Smooth muscle cell (in vitro differentiated cells): ENCODE measurements around the gene SLC35F4. TPM values are rescaled to one million over a fixed set of nuclear protein-coding genes. Genes with fewer than 3 reads are reported as not detected.
"Not testable (repeated sequence)": the region's sequence is repeated elsewhere in the genome, so short reads cannot be mapped to it uniquely, and the experiment has no call there.

ENCODE experiments used
- DNase-seq: peaks from one replicate; lab custom pipeline; 2025; ENCODE audit not compliant: unreplicated experiment; lab: John Stamatoyannopoulos, UW
- H2AFZ ChIP-seq: fragments of 200-600 bp; sonication (generic); 2 replicates; pipeline ENCODE4 v1.6.0; 2016; ENCODE audit warnings: antibody characterized with exemption, low read depth, mild to moderate bottlenecking
- H3F3A ChIP-seq: fragments of 200-600 bp; sonication (generic); 2 replicates; pipeline ENCODE4 v1.6.0; 2017; ENCODE audit warnings: antibody characterized with exemption, low read depth
- H3K27ac ChIP-seq: fragments of 200-600 bp; sonication (generic); 2 replicates; pipeline ENCODE4 v1.5.1; 2016; ENCODE audit warnings: low read depth, mild to moderate bottlenecking
- H3K27me3 ChIP-seq: fragments of 200-600 bp; sonication (generic); 2 replicates; pipeline ENCODE4 v1.6.1; 2016; ENCODE audit warnings: low read depth, mild to moderate bottlenecking
- H3K36me3 ChIP-seq: fragments of 200-600 bp; sonication (generic); 2 replicates; pipeline ENCODE4 v1.5.1; 2016; ENCODE audit warnings: low read depth
- H3K4me1 ChIP-seq: fragments of 200-600 bp; sonication (generic); 2 replicates; pipeline ENCODE4 v1.5.1; 2016; ENCODE audit warnings: low read depth
- H3K4me2 ChIP-seq: fragments of 200-600 bp; sonication (generic); 2 replicates; pipeline ENCODE4 v1.6.0; 2016; ENCODE audit warnings: mild to moderate bottlenecking
- H3K4me3 ChIP-seq: fragments of 200-600 bp; sonication (generic); 2 replicates; pipeline ENCODE4 v1.5.1; 2016; ENCODE audit warnings: mild to moderate bottlenecking
- H3K79me2 ChIP-seq: fragments of 200-600 bp; sonication (generic); 2 replicates; pipeline ENCODE4 v1.6.0; 2016; ENCODE audit warnings: low read depth, mild to moderate bottlenecking
- H3K9ac ChIP-seq: fragments of 200-600 bp; sonication (generic); 2 replicates; pipeline ENCODE4 v1.6.0; 2016; ENCODE audit warnings: low read depth
- H3K9me3 ChIP-seq: fragments of 200-600 bp; sonication (generic); replicated peaks from 2 replicates; pipeline ENCODE4 v1.5.1; 2016; ENCODE audit warnings: low read depth
- H4K20me1 ChIP-seq: fragments of 200-600 bp; sonication (generic); 2 replicates; pipeline ENCODE4 v1.6.0; 2016; ENCODE audit warnings: low read depth
- WGBS: methylation state at CpG from one replicate; pipeline ENCODE4 v1.1.7; 2016; ENCODE audit warnings: low lambda C conversion rate; 5-methylcytosine and 5-hydroxymethylcytosine counted together
- polyA plus RNA-seq: library from polyadenylated mRNA; unstranded; fragments of >200 nt; fragmentation: Nextera tagmentation; extraction: Ambion mirVana; gene quantifications from 2 replicates; pipeline ENCODE4 v1.2.1, GENCODE V29; 2016
- total RNA-seq: library from RNA; depleted of rRNA; stranded (reverse); fragments of >200 nt; gene quantifications from 2 replicates; pipeline ENCODE4 v1.2.3, GENCODE V29; 2014
- TF ChIP-seq, protein P1 (sequence below): fragments of 200-600 bp; sonication (generic); IDR thresholded peaks from 2 replicates; pipeline ENCODE4 v1.5.1; 2017; ENCODE audit warnings: borderline replicate concordance, mild to moderate bottlenecking, antibody characterized with exemption; ENCODE audit not compliant: insufficient read depth, poor library complexity, severe bottlenecking

SLC35F4 gene
- total and polyA plus RNA-seq, 2 experiments from 2014 or later, result not detected

DNA sequence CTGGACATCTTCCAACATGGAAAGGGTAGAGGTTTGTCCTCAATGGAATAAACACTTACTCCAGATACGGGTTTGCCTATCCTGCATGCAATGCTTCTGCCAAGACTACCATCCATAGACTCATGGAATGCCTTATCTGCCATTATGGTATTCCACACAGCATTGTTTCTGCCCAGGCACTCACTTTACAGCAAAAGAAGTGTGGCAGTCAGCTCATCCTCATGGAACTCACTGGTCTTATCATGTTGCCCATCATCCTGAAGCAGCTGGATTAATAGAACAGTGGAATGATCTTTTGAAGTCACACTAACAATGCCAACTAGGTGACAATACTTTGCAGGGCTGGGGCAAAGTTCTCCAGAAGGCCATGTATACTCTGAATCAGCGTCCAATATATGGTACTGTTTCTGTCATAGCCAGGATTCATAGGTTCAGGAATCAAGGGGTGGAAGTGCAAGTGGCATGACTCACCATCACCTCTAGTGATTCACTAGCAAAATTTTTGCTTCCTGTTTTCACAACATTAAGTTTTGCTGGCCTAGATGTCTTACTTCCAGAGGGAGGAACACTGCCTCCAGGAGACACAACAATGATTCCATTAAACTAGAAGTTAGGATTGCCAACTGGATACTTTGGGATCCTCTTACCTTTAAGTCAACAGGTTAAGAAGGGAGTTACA is 140.4 kb downstream of the SLC35F4 start:
- TF ChIP-seq, protein P1, sequence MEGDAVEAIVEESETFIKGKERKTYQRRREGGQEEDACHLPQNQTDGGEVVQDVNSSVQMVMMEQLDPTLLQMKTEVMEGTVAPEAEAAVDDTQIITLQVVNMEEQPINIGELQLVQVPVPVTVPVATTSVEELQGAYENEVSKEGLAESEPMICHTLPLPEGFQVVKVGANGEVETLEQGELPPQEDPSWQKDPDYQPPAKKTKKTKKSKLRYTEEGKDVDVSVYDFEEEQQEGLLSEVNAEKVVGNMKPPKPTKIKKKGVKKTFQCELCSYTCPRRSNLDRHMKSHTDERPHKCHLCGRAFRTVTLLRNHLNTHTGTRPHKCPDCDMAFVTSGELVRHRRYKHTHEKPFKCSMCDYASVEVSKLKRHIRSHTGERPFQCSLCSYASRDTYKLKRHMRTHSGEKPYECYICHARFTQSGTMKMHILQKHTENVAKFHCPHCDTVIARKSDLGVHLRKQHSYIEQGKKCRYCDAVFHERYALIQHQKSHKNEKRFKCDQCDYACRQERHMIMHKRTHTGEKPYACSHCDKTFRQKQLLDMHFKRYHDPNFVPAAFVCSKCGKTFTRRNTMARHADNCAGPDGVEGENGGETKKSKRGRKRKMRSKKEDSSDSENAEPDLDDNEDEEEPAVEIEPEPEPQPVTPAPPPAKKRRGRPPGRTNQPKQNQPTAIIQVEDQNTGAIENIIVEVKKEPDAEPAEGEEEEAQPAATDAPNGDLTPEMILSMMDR, result no peak
- Histone ChIP-seq H3K9me3 (no peaks in the 10 kb centered on the region), H3K27me3 (no peaks in the 10 kb centered on the region), H3K79me2 (no peaks in the 10 kb centered on the region), H3K27ac (no peak overlapping the region), H3F3A (no peaks in the 10 kb centered on the region), H3K4me1 (no peaks in the 10 kb centered on the region), H3K36me3 (no peaks in the 10 kb centered on the region), H3K9ac (no peak overlapping the region), H2AFZ (no peak overlapping the region), H3K4me2 (no peak overlapping the region), H4K20me1 (no peaks in the 10 kb centered on the region), H3K4me3 (no peak overlapping the region)
- 79% methylated on average over 2 of the region's 2 CpGs for WGBS
- DNase-seq, result no peak

DNA sequence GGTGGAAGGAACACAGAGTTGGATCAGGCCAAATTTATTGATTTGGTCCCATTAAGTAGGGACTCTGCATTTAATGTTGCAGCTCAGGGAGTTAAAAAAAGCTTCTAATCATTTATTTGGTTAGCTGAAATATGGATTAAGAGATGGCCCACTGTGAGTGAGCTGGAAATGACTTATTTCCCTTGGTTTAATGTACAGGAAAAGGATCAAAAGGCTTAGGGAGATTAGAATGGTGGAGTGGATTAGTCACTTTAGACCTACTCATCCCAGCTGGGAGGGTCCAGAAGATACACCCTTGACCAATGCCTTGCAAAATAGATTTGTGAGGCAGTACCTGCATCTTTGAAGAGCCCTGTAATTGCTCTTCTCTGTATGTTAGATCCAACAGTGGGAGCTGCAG is 143.8 kb downstream of the SLC35F4 start:
- H3K79me2 ChIP-seq, H4K20me1 ChIP-seq, DNase-seq, H2AFZ ChIP-seq, H3F3A ChIP-seq, H3K27me3 ChIP-seq, H3K9ac ChIP-seq, H3K4me1 ChIP-seq, H3K9me3 ChIP-seq, H3K4me3 ChIP-seq, H3K4me2 ChIP-seq, H3K36me3 ChIP-seq, H3K27ac ChIP-seq: not testable (repeated sequence)

DNA sequence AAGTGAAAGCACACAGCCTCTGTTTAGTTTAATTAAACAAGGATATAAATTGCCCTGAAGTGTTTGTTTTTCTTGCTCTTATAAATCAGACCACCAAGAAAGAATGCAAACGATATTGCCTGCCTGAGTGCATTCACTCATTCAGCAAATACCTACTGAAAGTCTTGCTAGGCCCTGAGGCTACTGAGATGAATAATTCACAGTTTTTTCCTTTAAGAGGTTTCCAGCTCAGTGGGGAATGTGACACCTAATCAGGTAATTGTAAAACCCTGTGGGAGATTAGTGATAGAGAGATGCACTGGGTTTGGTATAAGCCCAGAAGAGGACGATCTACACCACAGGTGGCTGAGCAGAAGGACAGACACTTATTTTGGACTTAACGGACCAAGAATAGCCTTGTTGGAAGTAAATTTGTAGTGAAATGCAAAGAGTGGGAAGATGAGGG is 151.4 kb downstream of the SLC35F4 start:
- H3K4me1 ChIP-seq, result peaks cover 9% of the 10 kb centered on the region
- DNase-seq, result no peak
- no peaks in the 10 kb centered on the region for H3F3A ChIP-seq
- no peaks in the 10 kb centered on the region for H3K27me3 ChIP-seq
- H3K9me3 ChIP-seq, result no peaks in the 10 kb centered on the region
- WGBS, result 4% methylated on average over 3 of the region's 3 CpGs
- H3K36me3 ChIP-seq, result no peaks in the 10 kb centered on the region
- H3K9ac ChIP-seq, result no peak overlapping the region
- H3K27ac ChIP-seq, result no peak overlapping the region
- TF ChIP-seq, protein P1, result no peak
- no peak overlapping the region for H2AFZ ChIP-seq
- no peaks in the 10 kb centered on the region for H3K79me2 ChIP-seq
- no peaks in the 10 kb centered on the region for H4K20me1 ChIP-seq
- H3K4me3 ChIP-seq, result no peak overlapping the region
- no peak overlapping the region for H3K4me2 ChIP-seq

DNA sequence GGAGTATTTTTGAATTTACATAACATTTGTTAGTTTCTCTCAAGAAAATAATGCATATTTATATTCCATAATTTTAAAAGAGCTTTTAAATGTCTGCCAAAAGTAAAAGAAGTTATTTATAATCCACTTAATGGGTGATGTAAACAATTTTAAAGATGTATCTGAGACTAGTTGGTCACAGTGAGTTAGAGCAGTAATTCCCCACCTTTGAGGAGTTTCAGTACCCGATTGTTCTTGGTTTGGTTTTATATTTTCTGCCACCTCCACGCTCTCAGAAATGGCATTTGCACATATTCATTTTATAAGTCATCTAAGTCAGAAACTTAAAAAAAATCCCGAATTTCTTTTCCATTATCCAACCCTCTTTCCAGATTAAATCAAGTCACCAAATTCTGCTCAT is 153.2 kb downstream of the SLC35F4 start:
- Histone ChIP-seq H2AFZ (no peak overlapping the region), H3K27me3 (no peaks in the 10 kb centered on the region), H3K79me2 (no peaks in the 10 kb centered on the region), H3K4me3 (no peak overlapping the region), H3F3A (no peaks in the 10 kb centered on the region), H3K27ac (no peak overlapping the region), H3K9ac (no peak overlapping the region), H3K36me3 (no peaks in the 10 kb centered on the region), H4K20me1 (no peaks in the 10 kb centered on the region), H3K4me2 (no peak overlapping the region), H3K4me1 (peaks cover 9% of the 10 kb centered on the region), H3K9me3 (no peaks in the 10 kb centered on the region)
- TF ChIP-seq, protein P1, result no peak
- WGBS, result 85% methylated on average over 3 of the region's 3 CpGs
- no peak for DNase-seq
